DOHH2 (cell line): ENCODE measurements around the gene ZFYVE19.
A peak's percentile ranks its signal among the peaks of the same experiment; 100 is the strongest.
"Not testable (repeated sequence)": the region's sequence is repeated elsewhere in the genome, so short reads cannot be mapped to it uniquely, and the experiment has no call there.

Experiments used
- H3F3A ChIP-seq: fragments of 200-600 bp; sonication (generic), shearing (Covaris generic); 2 replicates; pipeline ENCODE4 v1.6.0; 2016; ENCODE audit warnings: antibody characterized with exemption, mild to moderate bottlenecking; ENCODE audit not compliant: control insufficient read depth, insufficient read depth
- H3K27ac ChIP-seq: fragments of 200-600 bp; sonication (generic); 2 replicates; pipeline ENCODE4 v1.5.1; 2014; ENCODE audit warnings: low read depth, mild to moderate bottlenecking, low read length, moderate library complexity
- H3K27me3 ChIP-seq: fragments of 200-600 bp; sonication (generic); 2 replicates; pipeline ENCODE4 v1.6.1; 2014; ENCODE audit warnings: mild to moderate bottlenecking, low read length, mixed read lengths; ENCODE audit not compliant: control insufficient read depth
- H3K36me3 ChIP-seq: fragments of 200-600 bp; sonication (generic); 2 replicates; pipeline ENCODE4 v1.6.1; 2014; ENCODE audit warnings: mild to moderate bottlenecking, low read length, moderate library complexity, mixed read lengths; ENCODE audit not compliant: control insufficient read depth
- H3K4me1 ChIP-seq: fragments of 200-600 bp; sonication (generic); 2 replicates; pipeline ENCODE4 v1.6.1; 2014; ENCODE audit warnings: mild to moderate bottlenecking, low read length, mixed read lengths; ENCODE audit not compliant: control insufficient read depth
- H3K4me2 ChIP-seq: fragments of 200-600 bp; sonication (generic); 2 replicates; pipeline ENCODE4 v1.6.0; 2014; ENCODE audit warnings: mild to moderate bottlenecking, low read length, moderate library complexity
- H3K4me3 ChIP-seq: fragments of 200-600 bp; sonication (generic); 2 replicates; pipeline ENCODE4 v1.5.1; 2014; ENCODE audit warnings: mild to moderate bottlenecking, low read length, mixed read lengths
- H3K79me2 ChIP-seq: fragments of 200-600 bp; sonication (generic); 2 replicates; pipeline ENCODE4 v1.6.1; 2014; ENCODE audit warnings: mild to moderate bottlenecking, low read length, mixed read lengths; ENCODE audit not compliant: control insufficient read depth
- H3K9me2 ChIP-seq: fragments of 200-600 bp; sonication (generic); replicated peaks from 2 replicates; pipeline ENCODE4 v1.6.1; 2014; ENCODE audit warnings: mild to moderate bottlenecking, low read length, mixed read lengths; ENCODE audit not compliant: control insufficient read depth
- H3K9me3 ChIP-seq: fragments of 200-600 bp; sonication (generic); 2 replicates; pipeline ENCODE4 v1.6.1; 2014; ENCODE audit warnings: antibody characterized with exemption, low read length, mixed read lengths; ENCODE audit not compliant: control insufficient read depth, insufficient read depth
- H4K20me1 ChIP-seq: fragments of 200-600 bp; sonication (generic); 2 replicates; pipeline ENCODE4 v1.6.0; 2014; ENCODE audit warnings: low read depth, mild to moderate bottlenecking, antibody characterized with exemption, low read length, moderate library complexity; ENCODE audit not compliant: control insufficient read depth, insufficient read depth
- EZH2phosphoT487 ChIP-seq: fragments of 200-600 bp; sonication (generic); IDR thresholded peaks from 2 replicates; pipeline ENCODE4 v1.6.1; 2017; ENCODE audit warnings: borderline replicate concordance, mild to moderate bottlenecking, antibody characterized with exemption, low read length, moderate library complexity, mixed read lengths
- TF ChIP-seq, protein P1 (sequence below): fragments of 200-600 bp; sonication (generic); IDR thresholded peaks from one replicate; pipeline ENCODE4 v1.5.1; 2014; ENCODE audit warnings: antibody characterized with exemption, mild to moderate bottlenecking, low read depth, low read length; ENCODE audit not compliant: poor library complexity, severe bottlenecking

ZFYVE19 gene

DNA sequence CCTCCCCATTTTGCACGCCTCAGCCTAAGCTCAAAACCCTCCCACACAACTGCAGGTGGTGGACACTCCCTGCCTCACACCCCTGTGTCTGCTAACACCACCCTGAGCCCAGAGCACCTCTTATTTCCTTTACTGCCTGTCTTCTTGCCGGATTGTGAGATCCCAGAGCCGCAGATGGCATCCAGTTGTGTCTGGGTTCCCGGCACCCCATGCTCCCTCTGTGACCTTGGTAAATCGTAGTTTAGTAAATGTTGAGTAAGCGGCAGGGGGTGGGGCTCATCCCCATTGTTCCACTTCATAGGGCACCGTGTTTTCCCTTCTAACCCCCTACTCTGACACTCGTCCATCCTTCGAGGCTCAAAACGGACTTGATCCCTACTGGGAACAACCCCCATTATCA is 51.8 kb downstream of the ZFYVE19 start:
- H3K27ac ChIP-seq, result no peak overlapping the region
- no peaks in the 10 kb centered on the region for H3K27me3 ChIP-seq
- TF ChIP-seq EZH2phosphoT487, result no peak
- TF ChIP-seq, protein P1, sequence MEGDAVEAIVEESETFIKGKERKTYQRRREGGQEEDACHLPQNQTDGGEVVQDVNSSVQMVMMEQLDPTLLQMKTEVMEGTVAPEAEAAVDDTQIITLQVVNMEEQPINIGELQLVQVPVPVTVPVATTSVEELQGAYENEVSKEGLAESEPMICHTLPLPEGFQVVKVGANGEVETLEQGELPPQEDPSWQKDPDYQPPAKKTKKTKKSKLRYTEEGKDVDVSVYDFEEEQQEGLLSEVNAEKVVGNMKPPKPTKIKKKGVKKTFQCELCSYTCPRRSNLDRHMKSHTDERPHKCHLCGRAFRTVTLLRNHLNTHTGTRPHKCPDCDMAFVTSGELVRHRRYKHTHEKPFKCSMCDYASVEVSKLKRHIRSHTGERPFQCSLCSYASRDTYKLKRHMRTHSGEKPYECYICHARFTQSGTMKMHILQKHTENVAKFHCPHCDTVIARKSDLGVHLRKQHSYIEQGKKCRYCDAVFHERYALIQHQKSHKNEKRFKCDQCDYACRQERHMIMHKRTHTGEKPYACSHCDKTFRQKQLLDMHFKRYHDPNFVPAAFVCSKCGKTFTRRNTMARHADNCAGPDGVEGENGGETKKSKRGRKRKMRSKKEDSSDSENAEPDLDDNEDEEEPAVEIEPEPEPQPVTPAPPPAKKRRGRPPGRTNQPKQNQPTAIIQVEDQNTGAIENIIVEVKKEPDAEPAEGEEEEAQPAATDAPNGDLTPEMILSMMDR, result no peak
- H3K9me3 ChIP-seq, result no peaks in the 10 kb centered on the region
- no peaks in the 10 kb centered on the region for H3K36me3 ChIP-seq
- H3K4me3 ChIP-seq, result no peak overlapping the region
- H3K79me2 ChIP-seq, result no peaks in the 10 kb centered on the region
- H3K4me1 ChIP-seq, result peaks cover 4% of the 10 kb centered on the region
- H4K20me1 ChIP-seq, result no peaks in the 10 kb centered on the region
- H3K9me2 ChIP-seq, result no peaks in the 10 kb centered on the region
- H3K4me2 ChIP-seq, result no peak overlapping the region
- no peaks in the 10 kb centered on the region; the same call in 1 of the 2 replicates for H3F3A ChIP-seq

- H3K36me3 ChIP-seq, result no peaks in the 10 kb centered on the region
- H3K27me3 ChIP-seq, result no peaks in the 10 kb centered on the region
- no peaks in the 10 kb centered on the region; the same call in 1 of the 2 replicates for H3F3A ChIP-seq
- H3K9me3 ChIP-seq, result no peaks in the 10 kb centered on the region
- H4K20me1 ChIP-seq, result no peaks in the 10 kb centered on the region
- no peak overlapping the region for H3K4me3 ChIP-seq
- peaks cover 4% of the 10 kb centered on the region for H3K4me1 ChIP-seq
- no peak overlapping the region for H3K4me2 ChIP-seq
- no peaks in the 10 kb centered on the region for H3K79me2 ChIP-seq
- no peaks in the 10 kb centered on the region for H3K9me2 ChIP-seq
- no peak overlapping the region for H3K27ac ChIP-seq
- TF ChIP-seq, protein P1, result peak; percentile 92
- no peak for TF ChIP-seq EZH2phosphoT487
These were observed 52.4 kb downstream of the ZFYVE19 start for GRCh38 chr15:40859206-40859851.

- H3K4me1 ChIP-seq, H3K9me2 ChIP-seq, H3K27ac ChIP-seq, H3K4me3 ChIP-seq, H3K79me2 ChIP-seq, H4K20me1 ChIP-seq, H3K36me3 ChIP-seq, H3K4me2 ChIP-seq, H3K27me3 ChIP-seq, H3K9me3 ChIP-seq, H3F3A ChIP-seq: not testable (repeated sequence)
These were observed 54.3 kb downstream of the ZFYVE19 start for GRCh38 chr15:40861147-40861546.

DNA sequence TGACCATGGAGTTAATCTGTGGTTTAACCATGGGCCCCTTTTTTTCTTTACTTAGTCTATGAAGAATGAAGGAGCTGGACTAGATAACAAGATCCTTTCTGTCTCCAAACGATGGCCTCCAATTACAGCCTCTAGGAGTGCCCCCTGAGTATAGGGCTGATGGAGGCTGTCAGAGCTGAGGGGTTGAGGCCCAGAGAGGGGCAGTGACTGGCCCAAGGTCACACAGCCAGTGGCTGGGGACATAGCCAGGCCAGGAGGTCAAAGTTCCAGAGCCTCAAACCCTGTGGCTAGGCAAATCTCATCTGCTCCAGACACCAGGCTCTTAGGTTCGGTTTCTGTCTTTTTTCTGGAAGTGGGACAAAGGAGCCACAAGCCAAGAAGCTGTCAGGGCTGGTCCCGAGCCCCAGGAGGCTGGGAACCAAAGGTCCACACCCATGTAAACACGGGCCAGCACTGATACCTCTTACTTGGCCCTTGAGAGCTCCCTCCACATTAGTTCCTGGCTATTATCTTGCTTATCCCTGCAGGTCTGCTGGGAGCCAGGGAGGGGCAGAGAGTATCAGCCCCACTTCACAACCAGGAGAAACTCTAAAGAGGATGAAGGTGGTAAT is 56.9 kb downstream of the ZFYVE19 start:
- Histone ChIP-seq H3K27me3 (no peaks in the 10 kb centered on the region), H3K9me3 (no peaks in the 10 kb centered on the region), H3K79me2 (no peaks in the 10 kb centered on the region), H3K27ac (no peak overlapping the region), H3K36me3 (no peaks in the 10 kb centered on the region), H3K4me1 (no peaks in the 10 kb centered on the region; the same call in 1 of the 2 replicates), H4K20me1 (no peaks in the 10 kb centered on the region), H3K4me2 (no peak overlapping the region), H3F3A (no peaks in the 10 kb centered on the region; the same call in 1 of the 2 replicates), H3K4me3 (no peak overlapping the region), H3K9me2 (no peaks in the 10 kb centered on the region)
- TF ChIP-seq EZH2phosphoT487, result no peak
- TF ChIP-seq, protein P1, result no peak
